GM18870 (cell line): ENCODE results near the gene CNTRL.
"Not testable (repeated sequence)": the region's sequence is repeated elsewhere in the genome, so short reads cannot be mapped to it uniquely, and the experiment has no call there.

Experiments
- ATAC-seq: cut with Tn5 transposase; IDR thresholded peaks from one replicate; pipeline ENCODE4 v1.9.1; 2021; ENCODE audit warnings: moderate library complexity; ENCODE audit not compliant: unreplicated experiment

Gene CNTRL, protein sequence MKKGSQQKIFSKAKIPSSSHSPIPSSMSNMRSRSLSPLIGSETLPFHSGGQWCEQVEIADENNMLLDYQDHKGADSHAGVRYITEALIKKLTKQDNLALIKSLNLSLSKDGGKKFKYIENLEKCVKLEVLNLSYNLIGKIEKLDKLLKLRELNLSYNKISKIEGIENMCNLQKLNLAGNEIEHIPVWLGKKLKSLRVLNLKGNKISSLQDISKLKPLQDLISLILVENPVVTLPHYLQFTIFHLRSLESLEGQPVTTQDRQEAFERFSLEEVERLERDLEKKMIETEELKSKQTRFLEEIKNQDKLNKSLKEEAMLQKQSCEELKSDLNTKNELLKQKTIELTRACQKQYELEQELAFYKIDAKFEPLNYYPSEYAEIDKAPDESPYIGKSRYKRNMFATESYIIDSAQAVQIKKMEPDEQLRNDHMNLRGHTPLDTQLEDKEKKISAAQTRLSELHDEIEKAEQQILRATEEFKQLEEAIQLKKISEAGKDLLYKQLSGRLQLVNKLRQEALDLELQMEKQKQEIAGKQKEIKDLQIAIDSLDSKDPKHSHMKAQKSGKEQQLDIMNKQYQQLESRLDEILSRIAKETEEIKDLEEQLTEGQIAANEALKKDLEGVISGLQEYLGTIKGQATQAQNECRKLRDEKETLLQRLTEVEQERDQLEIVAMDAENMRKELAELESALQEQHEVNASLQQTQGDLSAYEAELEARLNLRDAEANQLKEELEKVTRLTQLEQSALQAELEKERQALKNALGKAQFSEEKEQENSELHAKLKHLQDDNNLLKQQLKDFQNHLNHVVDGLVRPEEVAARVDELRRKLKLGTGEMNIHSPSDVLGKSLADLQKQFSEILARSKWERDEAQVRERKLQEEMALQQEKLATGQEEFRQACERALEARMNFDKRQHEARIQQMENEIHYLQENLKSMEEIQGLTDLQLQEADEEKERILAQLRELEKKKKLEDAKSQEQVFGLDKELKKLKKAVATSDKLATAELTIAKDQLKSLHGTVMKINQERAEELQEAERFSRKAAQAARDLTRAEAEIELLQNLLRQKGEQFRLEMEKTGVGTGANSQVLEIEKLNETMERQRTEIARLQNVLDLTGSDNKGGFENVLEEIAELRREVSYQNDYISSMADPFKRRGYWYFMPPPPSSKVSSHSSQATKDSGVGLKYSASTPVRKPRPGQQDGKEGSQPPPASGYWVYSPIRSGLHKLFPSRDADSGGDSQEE (N-terminal part only)

DNA sequence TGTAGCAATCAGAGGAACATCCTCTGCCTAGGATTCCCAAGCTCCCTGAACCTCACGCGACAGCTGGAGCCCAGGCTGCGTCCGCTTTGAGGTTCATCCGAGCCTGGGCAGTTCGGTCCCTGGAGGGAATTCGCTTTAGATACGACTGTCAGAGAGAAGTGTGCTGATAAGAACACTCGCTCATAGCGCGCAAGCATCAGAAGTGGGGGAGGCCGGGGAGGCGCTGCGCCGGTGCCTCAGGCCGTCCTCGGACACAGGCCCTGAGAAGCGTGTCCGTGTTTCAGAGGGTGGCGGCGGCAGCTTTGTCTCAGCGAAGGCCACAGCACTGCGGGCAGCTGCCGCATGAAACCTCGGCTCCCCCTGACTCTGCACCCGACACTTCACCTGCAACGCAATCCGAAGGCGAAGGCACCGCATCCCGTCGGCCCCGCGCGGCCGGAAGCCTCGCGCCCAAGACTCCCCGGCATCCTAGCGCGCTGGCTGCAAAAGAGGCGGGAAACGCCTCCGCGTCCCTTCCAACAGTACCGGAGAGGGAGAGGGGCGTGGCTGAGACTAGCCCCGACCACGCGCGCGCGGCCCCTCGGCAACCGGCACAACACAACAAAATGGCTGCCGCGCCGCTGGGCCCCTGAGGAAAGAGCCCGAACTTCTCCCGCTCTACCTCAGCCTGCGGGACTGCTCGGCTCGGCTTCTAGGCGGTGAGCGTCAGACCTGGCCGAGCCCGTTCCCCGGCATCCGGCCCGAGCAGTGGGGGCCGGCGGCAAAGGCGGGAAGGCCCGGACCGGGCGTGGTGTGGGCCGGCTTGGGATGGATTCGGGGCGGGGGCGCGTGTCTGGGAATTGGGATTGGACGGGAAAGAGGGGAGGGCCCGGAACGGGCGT is at the start of gene CNTRL:
CNTRL (plus strand) TSS at position 586 of the 881 bp plus-strand sequence. CDS start 13,372 bp downstream, outside the sequence.
- peak; percentile 45 for ATAC-seq

DNA sequence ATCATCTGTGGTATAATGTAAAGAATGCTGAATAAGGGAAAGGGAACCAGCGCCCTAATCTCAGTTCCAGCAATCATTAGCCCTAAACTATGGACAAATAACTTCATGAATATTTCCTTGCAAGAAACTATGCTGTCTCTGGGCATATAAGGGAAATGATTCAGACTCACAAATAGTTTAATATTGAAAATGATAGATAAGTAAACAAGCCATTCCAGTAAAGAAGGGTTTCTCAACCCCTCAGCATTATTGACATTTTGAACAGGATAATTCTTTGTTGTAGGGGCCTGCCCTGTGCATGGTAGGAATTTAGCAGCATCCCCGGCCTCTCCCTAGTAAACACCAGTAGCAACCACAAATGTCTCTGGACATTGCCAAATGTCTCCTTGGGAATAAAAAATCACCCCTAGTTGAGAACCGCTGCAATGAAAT is 48.5 kb upstream of the CNTRL start:
- no peak for ATAC-seq

DNA sequence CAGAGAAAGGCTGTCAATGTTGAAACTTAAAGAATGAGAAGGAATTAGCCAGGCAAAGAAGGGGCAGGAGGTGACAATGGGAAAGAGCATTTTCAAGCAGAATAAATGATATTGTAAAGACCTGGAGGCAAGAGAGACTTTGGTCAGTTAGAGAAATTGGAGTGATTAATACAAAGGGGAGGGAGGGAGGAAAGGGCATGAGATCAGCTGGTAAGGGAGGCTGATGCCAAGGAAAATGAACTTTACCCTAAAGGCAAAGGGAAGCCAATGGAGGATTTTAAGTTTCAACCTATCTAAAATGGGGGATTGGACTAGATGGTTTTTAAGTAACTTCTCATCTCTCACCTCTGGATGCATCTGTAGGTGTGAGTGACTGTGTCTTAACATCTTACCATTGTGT is 48.0 kb upstream of the CNTRL start:
- ATAC-seq = no peak

DNA sequence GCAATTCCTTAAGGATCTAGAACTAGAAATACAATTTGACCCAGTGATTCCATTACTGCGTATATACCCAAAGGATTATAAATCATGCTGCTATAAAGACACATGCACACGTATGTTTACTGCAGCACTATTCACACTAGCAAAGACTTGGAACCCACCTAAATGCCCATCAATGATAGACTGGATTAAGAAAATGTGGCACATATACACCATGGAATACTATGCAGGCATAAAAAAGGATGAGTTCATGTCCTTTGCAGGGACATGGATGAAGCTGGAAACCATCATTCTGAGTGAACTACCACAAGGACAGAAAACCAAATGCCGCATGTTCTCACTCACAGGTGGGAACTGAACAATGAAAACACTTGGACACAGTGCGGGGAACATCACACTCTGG is 46.5 kb upstream of the CNTRL start:
- ATAC-seq = not testable (repeated sequence)

DNA sequence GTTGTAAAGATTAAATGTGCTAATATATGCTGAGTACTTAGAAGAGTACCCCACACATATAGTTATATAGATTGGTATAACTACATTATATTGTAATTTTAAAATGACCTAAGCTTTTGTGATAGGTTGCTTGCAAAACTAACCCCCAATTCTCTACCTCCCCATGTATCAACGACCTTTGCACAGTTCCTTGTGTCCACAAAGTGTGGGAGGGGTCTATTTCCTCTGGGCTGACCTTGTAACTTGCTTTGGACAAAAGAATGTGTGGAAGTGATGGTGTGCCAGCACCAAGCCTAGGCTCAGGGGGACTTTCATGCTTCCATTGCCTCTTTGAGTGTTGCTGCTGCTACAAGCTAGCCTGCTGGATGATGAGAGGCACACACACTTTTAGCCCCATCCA is 45.3 kb upstream of the CNTRL start:
- ATAC-seq = no peak

DNA sequence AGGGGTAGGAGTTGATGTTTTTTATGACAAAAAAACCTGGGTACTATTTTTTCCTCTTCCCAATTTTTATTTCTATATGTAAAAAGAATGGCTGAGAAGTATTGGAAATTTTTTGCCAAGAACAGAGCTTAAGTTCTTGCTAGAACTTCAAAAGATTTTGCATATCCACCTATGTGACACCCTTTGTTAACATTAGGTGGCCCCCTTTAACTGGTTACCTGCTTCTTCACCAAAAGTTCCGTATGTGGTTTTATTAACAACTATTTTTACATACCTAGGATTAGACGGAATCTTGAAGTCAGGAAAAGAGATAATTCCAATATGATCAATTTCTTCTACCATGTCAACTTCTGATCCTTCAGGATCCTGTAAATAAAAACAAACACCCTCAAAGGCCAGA is 40.2 kb upstream of the CNTRL start:
- ATAC-seq = no peak

DNA sequence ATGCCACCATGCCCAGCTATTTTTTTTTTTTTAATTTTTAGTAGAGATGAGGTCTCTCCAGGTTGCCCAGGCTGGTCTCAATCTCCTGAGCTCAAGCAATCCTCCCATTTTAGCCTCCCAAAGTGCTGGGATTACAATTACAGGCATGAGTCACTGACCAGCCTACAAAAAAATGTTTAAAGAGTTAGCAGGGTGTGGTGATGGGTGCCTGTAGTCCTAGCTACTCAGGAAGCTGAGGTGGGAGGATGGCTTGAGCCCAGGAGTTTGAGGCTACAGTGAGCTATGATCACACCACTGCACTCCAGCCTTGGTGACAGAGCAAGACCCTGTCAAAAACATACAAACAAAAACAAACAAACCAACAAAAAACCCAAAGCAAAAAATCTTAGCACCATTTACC is 39.0 kb upstream of the CNTRL start:
- ATAC-seq = not testable (repeated sequence)

DNA sequence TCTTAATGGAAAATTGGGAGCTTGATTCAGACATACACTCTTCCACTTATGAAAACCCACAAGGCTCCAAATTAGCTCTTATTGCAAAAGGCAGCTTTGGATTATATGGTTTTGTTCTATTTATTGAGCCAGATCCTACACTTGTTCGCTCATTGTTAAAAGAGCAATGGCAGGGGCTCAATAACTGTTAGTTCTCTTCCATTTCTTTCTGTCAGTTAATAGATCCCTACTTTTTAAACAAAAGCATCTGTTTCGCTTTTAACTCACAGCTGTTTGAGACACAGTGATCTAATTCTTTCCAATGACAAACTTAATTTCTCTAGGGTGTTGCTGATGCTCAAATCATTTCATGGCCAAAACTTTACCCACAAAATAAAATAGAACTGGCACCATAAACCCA is 36.4 kb upstream of the CNTRL start:
- no peak for ATAC-seq

DNA sequence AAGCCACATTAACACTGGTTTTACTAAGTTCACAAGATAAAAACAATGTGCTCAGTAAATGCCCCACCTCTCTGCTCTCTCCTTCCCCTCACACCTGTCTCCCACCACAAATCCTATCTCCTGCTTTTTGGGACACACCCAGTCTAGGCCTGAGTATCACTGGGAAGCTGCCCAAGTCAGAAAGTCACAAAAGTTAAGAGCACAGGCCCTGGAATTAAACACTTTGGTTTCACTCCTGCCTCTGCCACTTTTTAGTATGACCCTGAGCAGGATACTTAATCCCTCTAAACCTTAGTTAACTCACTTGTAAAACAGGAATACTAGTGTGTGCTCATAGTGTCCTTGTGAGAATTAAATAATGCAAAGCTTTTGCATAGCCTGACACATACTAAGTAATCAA is 36.0 kb upstream of the CNTRL start:
- no peak for ATAC-seq

DNA sequence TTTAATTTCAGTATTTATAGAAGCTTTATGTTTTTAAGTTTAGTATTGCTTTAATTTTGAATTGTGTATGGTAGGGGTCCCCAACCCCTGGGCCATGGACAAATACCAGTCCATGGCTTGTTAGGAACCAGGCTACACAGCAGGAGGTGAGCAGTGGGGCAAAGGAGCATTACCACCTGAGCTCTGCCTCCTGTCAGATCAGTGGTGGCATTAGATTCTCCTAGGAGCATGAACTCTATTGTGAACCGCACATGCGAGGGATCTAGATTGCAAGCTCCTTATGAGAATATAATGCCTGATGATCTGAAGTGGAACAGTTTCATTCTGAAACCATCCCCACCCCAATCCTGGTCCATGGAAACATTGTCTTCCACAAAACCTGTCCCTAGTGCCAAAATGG is 26.6 kb upstream of the CNTRL start:
- no peak for ATAC-seq

DNA sequence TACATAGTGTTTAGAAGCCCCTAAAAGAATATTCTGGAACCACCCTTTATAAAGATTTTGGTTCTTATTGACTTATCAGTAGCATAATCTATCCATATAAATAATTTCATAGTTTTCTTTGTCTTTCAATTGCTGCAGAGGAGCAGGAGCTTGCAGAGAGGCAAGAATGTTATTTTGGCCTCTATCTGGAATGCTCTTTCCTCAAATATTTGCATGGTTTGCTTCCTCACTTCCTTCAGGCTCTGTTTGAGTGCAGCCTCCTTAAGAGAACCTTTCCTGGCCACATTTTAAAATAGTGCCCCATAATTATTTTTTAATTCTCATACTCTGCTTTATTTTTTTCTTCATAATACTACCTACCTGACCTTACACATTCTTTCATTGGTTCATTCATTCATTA is 26.1 kb upstream of the CNTRL start:
- ATAC-seq = no peak

DNA sequence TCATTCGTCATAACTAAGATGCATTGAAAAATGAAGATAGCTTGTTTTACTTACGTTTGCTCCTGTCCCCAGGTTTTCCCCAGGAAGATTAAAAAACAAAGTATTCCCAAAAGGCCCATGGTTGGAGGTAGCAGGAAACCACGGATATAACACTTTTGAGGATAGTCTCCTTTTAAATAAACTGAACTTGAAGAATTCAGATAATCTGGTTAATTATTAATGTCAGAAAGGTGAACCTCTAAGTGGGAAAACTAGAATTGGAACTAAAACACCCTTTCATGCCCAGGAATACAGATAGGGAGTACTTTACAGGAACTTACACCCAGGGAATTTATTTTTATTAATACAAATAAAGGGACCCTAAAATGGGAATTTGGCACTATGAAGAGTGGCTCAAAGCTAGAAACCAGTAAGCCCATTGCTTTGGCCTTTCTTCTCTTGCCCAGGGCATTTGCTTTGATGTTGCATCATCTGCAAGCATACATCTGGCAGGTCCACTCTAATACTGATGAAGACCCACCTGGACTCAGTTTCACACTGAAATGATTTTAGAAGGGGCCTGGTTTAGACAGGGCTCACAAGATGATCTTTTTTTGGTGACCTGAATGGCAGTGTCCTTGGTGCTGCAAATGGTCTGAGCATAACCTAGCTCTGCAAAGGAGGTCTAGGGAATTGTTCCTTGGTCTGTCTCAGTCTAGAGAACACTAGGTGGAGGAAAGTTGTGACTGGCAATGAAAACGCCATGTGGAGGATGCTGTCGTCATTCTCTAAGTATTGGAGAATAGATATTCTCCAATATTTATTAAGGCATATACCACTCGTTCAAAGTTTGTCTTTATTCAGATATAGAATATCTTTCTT is 24.4 kb upstream of the CNTRL start, which contains the start of gene C5:
C5 (minus strand) TSS at position 148 of the 861 bp plus-strand sequence; CDS start at position 119, 29 bp downstream.
- no peak for ATAC-seq

DNA sequence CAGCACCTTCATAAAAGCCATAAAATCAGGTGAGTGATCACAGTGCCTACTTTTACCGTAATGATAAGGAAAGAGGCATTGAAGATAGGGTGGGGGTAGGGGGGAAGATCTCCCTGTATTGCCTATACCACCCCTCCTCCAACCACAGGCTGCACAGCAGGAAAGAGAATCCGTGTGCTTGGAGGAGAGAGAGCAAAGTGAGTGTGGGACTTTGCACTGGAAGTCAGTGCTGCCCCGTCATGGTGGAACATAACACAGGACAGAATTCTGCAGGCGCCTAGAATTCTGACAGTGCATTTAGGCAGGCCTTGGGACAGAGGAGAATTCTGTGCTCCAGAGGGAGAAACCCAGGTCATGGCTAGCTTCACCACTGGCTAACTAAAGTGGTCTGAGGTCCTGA is 21.2 kb upstream of the CNTRL start:
- no peak for ATAC-seq

DNA sequence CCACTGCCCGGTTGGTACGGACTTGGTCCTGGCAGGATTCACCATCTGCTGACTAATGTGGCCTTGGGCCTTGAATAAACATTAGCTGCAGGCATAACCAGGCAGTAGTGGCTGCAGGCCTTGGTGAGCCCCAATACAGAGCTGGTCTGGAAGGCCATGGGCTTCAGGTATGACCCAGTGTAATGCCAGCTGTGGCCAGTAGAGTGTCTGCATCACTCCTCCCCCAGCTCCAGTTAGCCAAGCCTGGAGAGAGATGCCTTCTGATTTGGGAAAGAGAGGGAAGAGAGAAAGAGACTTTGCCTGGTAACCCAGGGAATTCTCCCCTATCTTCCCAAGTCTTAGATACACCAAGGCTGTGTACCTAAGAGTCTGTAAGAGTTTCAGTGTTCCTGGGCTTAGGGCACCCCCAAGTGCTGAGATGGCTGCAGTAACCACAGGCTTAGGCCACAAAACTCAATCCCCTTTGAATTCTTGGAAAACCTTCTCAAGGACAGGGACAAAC is 19.1 kb upstream of the CNTRL start:
- no peak for ATAC-seq

DNA sequence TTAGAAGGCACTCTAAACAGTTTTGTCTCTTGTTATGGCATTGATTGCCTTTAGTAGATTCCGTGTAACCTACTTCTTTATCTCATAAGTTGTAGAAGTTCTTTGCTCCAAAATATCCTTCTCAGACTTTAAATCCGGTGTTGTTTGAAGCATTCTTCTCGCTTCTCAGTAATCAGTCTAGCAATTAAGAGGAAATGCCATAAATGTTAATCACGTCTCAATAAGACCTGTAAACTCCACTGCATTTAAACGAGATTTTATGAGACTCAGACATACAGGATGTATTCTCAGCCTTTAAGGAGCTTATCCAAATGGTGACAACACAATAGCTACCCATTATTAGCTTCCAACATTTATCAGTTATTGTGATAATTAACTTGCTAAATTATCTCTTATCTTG is 16.9 kb upstream of the CNTRL start:
- no peak for ATAC-seq

DNA sequence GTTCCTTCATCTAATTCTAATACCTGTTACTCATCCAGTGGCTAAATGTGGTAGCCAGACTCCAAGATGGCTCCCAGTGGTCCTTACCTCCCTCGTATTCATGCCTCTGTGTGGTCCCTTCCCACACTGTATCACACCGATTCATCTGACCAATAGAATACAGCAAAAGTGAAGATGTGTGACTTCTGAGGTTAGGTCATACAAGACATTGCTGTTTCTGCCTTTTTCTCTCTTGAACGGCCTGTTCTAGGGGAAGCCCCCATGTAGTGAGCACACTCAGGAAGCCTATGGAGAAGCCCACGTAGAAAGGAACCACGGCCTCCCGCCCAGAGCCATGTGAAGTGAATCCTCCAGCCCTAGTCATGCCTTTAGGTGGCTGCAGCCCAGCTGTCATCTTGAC is 15.2 kb upstream of the CNTRL start:
- no peak for ATAC-seq

DNA sequence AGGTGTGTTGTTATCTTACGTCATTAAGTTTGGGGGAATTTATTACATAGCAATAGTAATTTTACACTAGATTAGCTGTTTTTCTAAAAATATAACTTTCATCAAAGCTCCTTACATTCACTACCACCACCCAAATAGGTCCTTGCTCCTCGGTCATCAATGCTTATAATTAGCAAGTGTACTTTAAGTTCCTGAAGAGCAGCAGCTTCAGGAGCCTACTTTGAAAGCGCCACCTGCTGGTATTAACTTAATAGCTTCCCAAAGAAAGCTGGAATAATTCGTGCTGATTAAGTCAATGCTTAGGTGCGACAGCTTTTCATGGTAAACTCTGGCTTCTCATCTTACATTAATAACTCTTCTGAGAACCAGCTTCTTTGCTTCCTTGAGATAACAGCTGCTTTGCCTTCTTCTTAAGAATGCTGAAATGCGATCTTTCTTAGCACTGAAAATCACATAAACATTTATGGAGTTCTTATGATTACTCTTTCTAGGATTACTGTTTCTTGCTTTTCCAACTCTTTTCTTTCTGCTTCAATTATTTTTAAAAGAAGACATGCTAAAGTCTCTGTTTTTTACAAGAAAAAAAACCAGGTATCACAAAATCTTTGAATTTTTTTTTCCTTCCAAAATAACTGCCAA is 14.6 kb upstream of the CNTRL start:
- no peak for ATAC-seq

DNA sequence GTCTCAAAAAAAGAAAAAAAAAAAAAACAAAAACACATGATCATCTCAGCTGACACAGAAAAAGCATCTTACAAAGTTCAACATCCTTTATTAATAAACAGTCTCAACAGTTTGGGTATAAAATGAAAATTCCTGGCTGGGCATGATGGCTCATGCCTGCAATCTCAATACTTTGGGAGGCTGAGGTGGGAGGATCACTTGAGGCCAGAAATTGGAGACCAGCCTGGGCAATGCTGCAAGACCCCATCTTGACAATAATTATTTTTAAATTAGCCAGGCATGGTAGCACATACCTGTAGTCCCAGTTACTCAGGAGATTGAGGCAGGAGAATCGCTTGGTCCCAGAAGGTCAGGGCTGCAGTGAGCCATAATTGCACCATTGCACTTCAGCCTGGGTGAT is 7.9 kb upstream of the CNTRL start:
- no peak for ATAC-seq

DNA sequence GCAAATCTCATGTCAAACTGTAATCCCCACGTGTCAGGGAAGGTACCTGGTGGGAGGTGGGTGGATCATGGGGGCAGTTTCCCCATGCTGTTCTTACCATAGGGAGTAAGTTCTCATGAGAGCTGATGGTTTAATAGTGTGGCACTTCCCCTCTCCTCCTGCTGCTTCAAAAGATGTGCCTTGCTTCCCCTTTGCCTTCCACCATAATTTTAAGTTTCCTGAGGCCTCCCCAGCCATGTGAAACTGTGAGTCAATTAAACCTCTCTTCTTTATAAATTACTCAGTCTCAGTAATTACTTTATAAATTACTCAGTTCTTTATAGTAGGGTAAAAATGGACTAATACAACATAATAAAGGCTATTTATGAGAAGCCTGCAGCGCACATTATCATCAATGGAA is 7.1 kb upstream of the CNTRL start:
- ATAC-seq = no peak
